GM12874 (cell line): ENCODE measurements around the gene FPR3.

Experiments used
- CTCF ChIP-seq: IDR thresholded peaks from 2 replicates; pipeline ENCODE4 v1.5.1; 2011; ENCODE audit warnings: low read depth, mild to moderate bottlenecking, control low read depth, low read length, moderate library complexity; ENCODE audit not compliant: insufficient read depth

Gene FPR3

GRCh38 chr19:51794885-51795490 is at the start of gene FPR3:
TSS of gene FPR3 (plus strand) at chr19:51795157. CDS start at chr19:51823749, 28,592 bp downstream.
- no peak for TF ChIP-seq CTCF

GRCh38 chr19:51746731-51747130 is 48.2 kb upstream of the FPR3 start:
- no peak for TF ChIP-seq CTCF

- TF ChIP-seq CTCF = no peak
These were observed 45.0 kb upstream of the FPR3 start for GRCh38 chr19:51749979-51750378.

GRCh38 chr19:51750400-51751094 is 44.4 kb upstream of the FPR3 start:
- no peak for TF ChIP-seq CTCF

GRCh38 chr19:51751655-51752054 is 43.3 kb upstream of the FPR3 start, which contains the start of gene FPR1:
TSS of gene FPR1 (minus strand) at chr19:51751878. CDS start at chr19:51746994, 4,884 bp downstream.
- no peak for TF ChIP-seq CTCF

GRCh38 chr19:51754109-51754508 is 40.8 kb upstream of the FPR3 start:
- no peak for TF ChIP-seq CTCF

- no peak for TF ChIP-seq CTCF
These were observed 40.2 kb upstream of the FPR3 start for GRCh38 chr19:51754770-51755169.
